ENCODE data around the gene SMYD3. TPM values are rescaled to one million over a fixed set of nuclear protein-coding genes. Genes with fewer than 3 reads are reported as not detected.

Gene SMYD3
- total RNA-seq, 1 experiment from 2014 or later: 25.5 TPM

DNA sequence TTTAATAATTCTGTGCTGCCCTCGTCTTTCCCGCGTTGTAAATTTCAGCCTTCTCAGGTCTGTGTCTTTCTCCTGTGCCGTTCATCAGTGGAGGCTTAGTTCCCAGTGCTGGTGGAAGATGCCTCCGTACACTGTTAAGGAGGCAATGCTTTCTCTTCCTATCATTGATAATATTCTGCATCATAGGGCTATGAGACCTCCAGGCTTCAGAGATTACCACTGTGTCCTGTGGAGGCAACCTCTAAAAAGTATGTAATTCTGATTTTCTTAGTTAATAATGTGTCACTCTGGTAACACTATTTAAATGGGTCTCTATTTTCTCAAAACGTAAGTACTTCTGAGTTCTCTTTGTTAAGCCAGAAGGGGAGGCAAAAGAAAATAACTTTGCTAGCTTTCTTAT, 538.3 kb downstream of the SMYD3 start:
- DNase-seq: no peak
- Mint-ChIP-seq H3K27ac (no peak overlapping the region; a peak in 1 of 7 replicates), H3K27me3 (ENCODE audit: low read depth) (no peaks in the 10 kb centered on the region), H3K9me3 (no peaks in the 10 kb centered on the region), H3K4me3 (no peak overlapping the region), H3K36me3 (ENCODE audit: insufficient read depth in 1 of 3, low read depth in 3 of 3) (no peaks in the 10 kb centered on the region), H3K4me1 (peaks cover 16 to 17% of the 10 kb centered on the region in 2 experiments)
- Histone ChIP-seq H3K4me2 (ENCODE audit: insufficient read depth, insufficient read length, low read length) (no peak overlapping the region), H3K56ac (ENCODE audit: insufficient read length, low read depth, low read length) (no peak overlapping the region), H3K79me1 (ENCODE audit: insufficient read depth, low read depth, low read length, poor library complexity, severe bottlenecking) (no peaks in the 10 kb centered on the region), H2BK15ac (ENCODE audit: low read depth, low read length) (no peak overlapping the region), H3K18ac (ENCODE audit: insufficient read length, low read depth, low read length) (no peak overlapping the region), H4K5ac (ENCODE audit: insufficient read length, low read depth, low read length) (no peak overlapping the region), H3T11ph (ENCODE audit: low read length) (no peak overlapping the region), H4K20me1 (ENCODE audit: control insufficient read depth, insufficient read depth, insufficient read length) (no peaks in the 10 kb centered on the region), H3K9ac (ENCODE audit: extremely low read depth, insufficient read length, low read length) (no peak overlapping the region), H3K4me1 (ENCODE audit: insufficient read depth, low read length) (0 out of 2 replicates have a peak, but pooled peaks cover 4% of the 10 kb centered on the region), H3K14ac (ENCODE audit: insufficient read depth, low read length) (no peak overlapping the region), H2AFZ (ENCODE audit: low read length) (no peak overlapping the region), H2BK120ac (ENCODE audit: low read depth, low read length, poor library complexity, severe bottlenecking) (no peak overlapping the region), H2BK20ac (ENCODE audit: low read depth, low read length, poor library complexity, severe bottlenecking) (no peak overlapping the region), H3K9me3 (ENCODE audit: control insufficient read depth, low read depth, low read length) (no peaks in the 10 kb centered on the region), H3K23ac (ENCODE audit: insufficient read length, low read depth, low read length) (no peak overlapping the region), H3K27me3 (ENCODE audit: insufficient read depth, low read length) (no peaks in the 10 kb centered on the region), H4K8ac (replicated peaks; ENCODE audit: insufficient read length, low read depth, low read length) (no peak overlapping the region), H3K23me2 (ENCODE audit: insufficient read length, low read depth, low read length, poor library complexity, severe bottlenecking) (no peaks in the 10 kb centered on the region), H2AK5ac (ENCODE audit: insufficient read length, low read length) (no peak overlapping the region), H2BK12ac (ENCODE audit: insufficient read length, low read depth, low read length) (no peak overlapping the region), H3K79me2 (ENCODE audit: insufficient read depth, low read length) (no peaks in the 10 kb centered on the region), H4K91ac (ENCODE audit: insufficient read length, low read depth, low read length) (no peak overlapping the region), H3K4ac (ENCODE audit: low read depth, low read length) (no peak overlapping the region), H3K27ac (ENCODE audit: insufficient read length, low read depth, low read length) (no peak overlapping the region), H2BK5ac (ENCODE audit: insufficient read length, low read length) (no peak overlapping the region)
- no CpG with 5 or more reads among the region's 6 CpGs for WGBS (ENCODE audit: extremely low coverage, insufficient read length, low lambda C conversion rate)
- TF ChIP-seq, protein P1, sequence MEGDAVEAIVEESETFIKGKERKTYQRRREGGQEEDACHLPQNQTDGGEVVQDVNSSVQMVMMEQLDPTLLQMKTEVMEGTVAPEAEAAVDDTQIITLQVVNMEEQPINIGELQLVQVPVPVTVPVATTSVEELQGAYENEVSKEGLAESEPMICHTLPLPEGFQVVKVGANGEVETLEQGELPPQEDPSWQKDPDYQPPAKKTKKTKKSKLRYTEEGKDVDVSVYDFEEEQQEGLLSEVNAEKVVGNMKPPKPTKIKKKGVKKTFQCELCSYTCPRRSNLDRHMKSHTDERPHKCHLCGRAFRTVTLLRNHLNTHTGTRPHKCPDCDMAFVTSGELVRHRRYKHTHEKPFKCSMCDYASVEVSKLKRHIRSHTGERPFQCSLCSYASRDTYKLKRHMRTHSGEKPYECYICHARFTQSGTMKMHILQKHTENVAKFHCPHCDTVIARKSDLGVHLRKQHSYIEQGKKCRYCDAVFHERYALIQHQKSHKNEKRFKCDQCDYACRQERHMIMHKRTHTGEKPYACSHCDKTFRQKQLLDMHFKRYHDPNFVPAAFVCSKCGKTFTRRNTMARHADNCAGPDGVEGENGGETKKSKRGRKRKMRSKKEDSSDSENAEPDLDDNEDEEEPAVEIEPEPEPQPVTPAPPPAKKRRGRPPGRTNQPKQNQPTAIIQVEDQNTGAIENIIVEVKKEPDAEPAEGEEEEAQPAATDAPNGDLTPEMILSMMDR (conservative IDR thresholded peaks at IDR 0.05): no peak

All from H9 (cell line).